Hepatocyte (in vitro differentiated cells): ENCODE results near the gene FAT1. TPM values are rescaled to one million over a fixed set of nuclear protein-coding genes. Genes with fewer than 3 reads are reported as not detected.

Experiments
- DNase-seq: peaks from one replicate; pipeline ENCODE4 v3.0.0-alpha.2; 2016; ENCODE audit warnings: low spot score
- H2AFZ ChIP-seq: fragments of 200-600 bp; sonication (generic); 2 replicates; pipeline ENCODE4 v1.6.0; 2016; ENCODE audit warnings: antibody characterized with exemption, mild to moderate bottlenecking
- H3K27ac ChIP-seq: fragments of 200-600 bp; sonication (generic); 2 replicates; pipeline ENCODE4 v1.5.1; 2016; ENCODE audit warnings: mild to moderate bottlenecking
- H3K27me3 ChIP-seq: fragments of 200-600 bp; sonication (generic); 2 replicates; pipeline ENCODE4 v1.6.1; 2016
- H3K36me3 ChIP-seq: fragments of 200-600 bp; sonication (generic); replicated peaks from 2 replicates; pipeline ENCODE4 v1.5.1; 2016; ENCODE audit warnings: low read depth; ENCODE audit not compliant: insufficient read depth
- H3K4me1 ChIP-seq: fragments of 200-600 bp; sonication (generic); 2 replicates; pipeline ENCODE4 v1.5.1; 2016; ENCODE audit warnings: mild to moderate bottlenecking, moderate library complexity; ENCODE audit not compliant: insufficient read depth
- H3K4me2 ChIP-seq: fragments of 200-600 bp; sonication (generic); 2 replicates; pipeline ENCODE4 v1.6.0; 2016
- H3K4me3 ChIP-seq: fragments of 200-600 bp; sonication (generic); 2 replicates; pipeline ENCODE4 v1.5.1; 2016; ENCODE audit warnings: mild to moderate bottlenecking
- H3K79me2 ChIP-seq: fragments of 200-600 bp; sonication (generic); 2 replicates; pipeline ENCODE4 v1.6.0; 2017; ENCODE audit warnings: mild to moderate bottlenecking
- H3K9me2 ChIP-seq: fragments of 200-600 bp; sonication (generic); replicated peaks from 2 replicates; pipeline ENCODE4 v1.6.0; 2017; ENCODE audit warnings: mild to moderate bottlenecking; ENCODE audit not compliant: insufficient read depth
- H3K9me3 ChIP-seq: fragments of 200-600 bp; sonication (generic); 2 replicates; pipeline ENCODE4 v1.5.1; 2016; ENCODE audit warnings: low read depth, mild to moderate bottlenecking
- H4K20me1 ChIP-seq: fragments of 200-600 bp; sonication (generic); 2 replicates; pipeline ENCODE4 v1.6.0; 2016; ENCODE audit warnings: mild to moderate bottlenecking; ENCODE audit not compliant: insufficient read depth, poor library complexity, severe bottlenecking
- CTCF ChIP-seq: fragments of 200-600 bp; sonication (generic); IDR thresholded peaks from 2 replicates; pipeline ENCODE4 v1.5.1; 2016; ENCODE audit warnings: antibody characterized with exemption, mild to moderate bottlenecking; ENCODE audit not compliant: poor library complexity
- EZH2 ChIP-seq: fragments of 200-600 bp; sonication (generic); IDR thresholded peaks from 2 replicates; pipeline ENCODE4 v1.6.1; 2016; ENCODE audit warnings: antibody characterized with exemption, mild to moderate bottlenecking, borderline replicate concordance
- EZH2phosphoT487 ChIP-seq: fragments of 200-600 bp; sonication (generic); IDR thresholded peaks from one replicate; pipeline ENCODE4 v1.6.1; 2018; ENCODE audit warnings: antibody characterized with exemption, mild to moderate bottlenecking, low read depth, moderate library complexity; ENCODE audit not compliant: unreplicated experiment, severe bottlenecking
- WGBS: methylation state at CpG from one replicate; pipeline ENCODE4 v1.1.6; 2016; ENCODE audit warnings: low lambda C conversion rate; ENCODE audit errors: missing lambda C conversion rate; 5-methylcytosine and 5-hydroxymethylcytosine counted together
- polyA plus RNA-seq: library from polyadenylated mRNA; unstranded; fragments of >200 nt; fragmentation: Nextera tagmentation; extraction: Ambion mirVana; gene quantifications from 2 replicates; pipeline ENCODE4 v1.2.1, GENCODE V29; 2016
- total RNA-seq: library from RNA; depleted of rRNA; stranded (reverse); fragments of >200 nt; gene quantifications from 2 replicates; pipeline ENCODE4 v1.2.3, GENCODE V29; 2014

Gene FAT1
- total and polyA plus RNA-seq, 2 experiments from 2014 or later: 33.9 to 168 TPM

GRCh38 chr4:186710521-186711119, 13.0 kb downstream of the FAT1 start:
- no peak for DNase-seq
- no peaks in the 10 kb centered on the region for H3K36me3 ChIP-seq
- H3K4me1 ChIP-seq: peaks cover 8% of the 10 kb centered on the region
- WGBS: 70% methylated on average over 5 of the region's 5 CpGs
- no peaks in the 10 kb centered on the region for H3K9me2 ChIP-seq
- H3K27me3 ChIP-seq: no peaks in the 10 kb centered on the region
- H4K20me1 ChIP-seq: peaks cover 61% of the 10 kb centered on the region
- no peak for TF ChIP-seq EZH2
- TF ChIP-seq EZH2phosphoT487: no peak
- TF ChIP-seq CTCF: no peak
- H3K79me2 ChIP-seq: peaks cover 99% of the 10 kb centered on the region
- no peak overlapping the region for H3K4me3 ChIP-seq
- H3K4me2 ChIP-seq: peak overlapping the region; percentile 17
- H3K27ac ChIP-seq: peak overlapping the region; percentile 23
- H2AFZ ChIP-seq: no peak overlapping the region
- H3K9me3 ChIP-seq: no peaks in the 10 kb centered on the region

DNA sequence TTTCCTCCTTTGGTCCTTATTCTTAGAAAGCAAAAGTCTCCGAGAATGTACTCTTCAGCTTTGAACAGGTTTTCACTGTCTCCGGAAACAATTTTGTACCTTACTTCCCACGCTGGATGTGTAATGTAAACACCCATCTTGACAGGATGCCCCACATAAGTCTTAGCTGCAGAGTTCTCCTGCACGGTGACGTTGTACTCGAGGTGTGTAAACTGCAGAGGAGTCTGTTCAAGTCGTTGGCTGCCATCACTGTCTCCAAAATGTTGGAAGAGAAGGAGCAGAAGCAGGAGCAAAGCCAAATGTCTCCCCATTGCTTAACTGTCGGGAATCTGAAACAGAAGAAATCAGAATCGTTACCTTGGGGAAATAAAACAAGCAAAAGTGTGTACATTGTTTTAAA, 14.1 kb downstream of the FAT1 start:
- Histone ChIP-seq H3K79me2 (peaks cover 99% of the 10 kb centered on the region), H3K27me3 (no peaks in the 10 kb centered on the region), H3K27ac (no peak overlapping the region), H3K9me3 (no peaks in the 10 kb centered on the region), H3K4me1 (peaks cover 8% of the 10 kb centered on the region), H3K9me2 (no peaks in the 10 kb centered on the region), H2AFZ (no peak overlapping the region), H4K20me1 (peaks cover 67% of the 10 kb centered on the region), H3K4me3 (no peak overlapping the region), H3K36me3 (no peaks in the 10 kb centered on the region), H3K4me2 (no peak overlapping the region)
- WGBS: 93% methylated on average over 9 of the region's 9 CpGs
- DNase-seq: no peak
- TF ChIP-seq EZH2 (no peak), EZH2phosphoT487 (no peak), CTCF (no peak)

GRCh38 chr4:186708554-186708953, 15.1 kb downstream of the FAT1 start:
- Histone ChIP-seq H3K4me2 (no peak overlapping the region), H3K4me1 (peaks cover 8% of the 10 kb centered on the region), H4K20me1 (peaks cover 65% of the 10 kb centered on the region), H3K36me3 (no peaks in the 10 kb centered on the region), H3K9me3 (no peaks in the 10 kb centered on the region), H3K79me2 (peaks cover 99% of the 10 kb centered on the region), H3K27me3 (no peaks in the 10 kb centered on the region), H2AFZ (no peak overlapping the region), H3K4me3 (no peak overlapping the region), H3K9me2 (no peaks in the 10 kb centered on the region), H3K27ac (no peak overlapping the region)
- TF ChIP-seq EZH2phosphoT487 (no peak), EZH2 (no peak), CTCF (no peak)
- 92% methylated on average over 6 of the region's 6 CpGs for WGBS
- DNase-seq: no peak
